Urinary bladder (tissue), 4 donors: ENCODE measurements around the gene NUDCD2. TPM values are rescaled to one million over a fixed set of nuclear protein-coding genes. Genes with fewer than 3 reads are reported as not detected.

Experiments
- DNase-seq: peaks from one replicate; pipeline ENCODE4 v3.0.0-alpha.2; 2015; ENCODE audit errors: extremely low spot score
- H3K27ac ChIP-seq: one replicate; pipeline ENCODE4 v1.5.1; 2013; ENCODE audit warnings: low read depth, mild to moderate bottlenecking, moderate library complexity
- H3K36me3 ChIP-seq: one replicate; pipeline ENCODE4 v1.6.1; 2013; ENCODE audit warnings: mild to moderate bottlenecking, moderate library complexity; ENCODE audit not compliant: insufficient read depth
- H3K4me1 ChIP-seq: one replicate; pipeline ENCODE4 v1.6.1; 2013; ENCODE audit warnings: mild to moderate bottlenecking, moderate library complexity; ENCODE audit not compliant: insufficient read depth
- H3K4me3 ChIP-seq: one replicate; pipeline ENCODE4 v1.5.1; 2013; ENCODE audit warnings: low read depth, low read length
- WGBS: extraction: QIAGEN DNeasy Blood & Tissue Kit; methylation state at CpG from one replicate; pipeline ENCODE4 v1.1.7; 2013; 5-methylcytosine and 5-hydroxymethylcytosine counted together
- polyA plus RNA-seq: library from polyadenylated mRNA; stranded (reverse); fragments of 200-250 nt; gene quantifications from one replicate; pipeline ENCODE4 v1.2.3, GENCODE V29; 2013
- total RNA-seq: library from RNA; depleted of rRNA; stranded (reverse); fragments of >200 nt; gene quantifications from one replicate; pipeline ENCODE4 v1.2.3, GENCODE V29; 2014
- donor health status: healthy with polysubstance abuse.
- donor health status: healthy.

The NUDCD2 gene
- 13.1 TPM for total RNA-seq
- 12.9 TPM for polyA plus RNA-seq

DNA sequence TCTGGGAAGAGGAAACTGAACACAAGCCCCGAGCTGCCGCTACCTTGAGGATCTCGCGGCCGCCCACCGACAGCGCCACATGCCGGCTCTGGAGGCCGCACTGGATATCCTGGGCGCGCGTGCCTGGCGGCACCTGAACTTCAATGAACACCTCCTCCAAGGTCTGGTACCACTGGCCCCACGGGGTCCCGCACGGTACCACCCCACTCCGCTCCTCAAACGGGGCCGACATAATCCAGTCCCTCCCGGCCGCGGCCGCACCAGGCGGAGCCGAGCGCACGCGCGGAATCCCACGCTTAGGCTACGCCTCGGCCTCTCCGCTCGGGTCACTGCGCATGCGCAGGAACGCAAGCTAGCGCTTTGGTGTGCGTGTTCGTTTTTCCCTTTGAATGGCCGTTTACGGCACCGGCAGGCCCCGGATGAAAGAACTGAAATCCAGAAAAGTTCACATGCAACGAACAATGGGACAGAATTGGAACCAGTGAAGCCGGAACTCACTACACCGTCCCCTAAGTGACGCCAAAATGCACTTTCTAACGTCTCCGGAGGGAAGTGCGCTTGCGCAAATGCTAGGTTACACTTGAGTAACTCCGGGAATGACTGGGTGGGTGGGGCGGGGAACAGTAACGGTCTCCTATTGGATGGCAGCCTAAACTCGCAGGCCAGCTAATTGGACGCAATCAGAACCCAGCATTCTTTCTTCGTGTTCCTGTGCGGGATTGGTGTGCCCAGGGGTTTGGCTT, at the start of gene NUDCD2:
Gene NUDCD2 (minus strand): TSS at position 284 of the 743 bp plus-strand sequence. CDS start 52 bp downstream, at position 232.
- H3K27ac ChIP-seq, result peak within 1 kb of the TSS; percentile 93
- H3K4me3 ChIP-seq, result peak within 1 kb of the TSS; percentile 57
- no peaks in the 10 kb centered on the region for H3K36me3 ChIP-seq
- under 1% methylated on average over 59 of the region's 59 CpGs for WGBS
- no peaks in the 10 kb centered on the region for H3K4me1 ChIP-seq
- DNase-seq, result peak; percentile 98

DNA sequence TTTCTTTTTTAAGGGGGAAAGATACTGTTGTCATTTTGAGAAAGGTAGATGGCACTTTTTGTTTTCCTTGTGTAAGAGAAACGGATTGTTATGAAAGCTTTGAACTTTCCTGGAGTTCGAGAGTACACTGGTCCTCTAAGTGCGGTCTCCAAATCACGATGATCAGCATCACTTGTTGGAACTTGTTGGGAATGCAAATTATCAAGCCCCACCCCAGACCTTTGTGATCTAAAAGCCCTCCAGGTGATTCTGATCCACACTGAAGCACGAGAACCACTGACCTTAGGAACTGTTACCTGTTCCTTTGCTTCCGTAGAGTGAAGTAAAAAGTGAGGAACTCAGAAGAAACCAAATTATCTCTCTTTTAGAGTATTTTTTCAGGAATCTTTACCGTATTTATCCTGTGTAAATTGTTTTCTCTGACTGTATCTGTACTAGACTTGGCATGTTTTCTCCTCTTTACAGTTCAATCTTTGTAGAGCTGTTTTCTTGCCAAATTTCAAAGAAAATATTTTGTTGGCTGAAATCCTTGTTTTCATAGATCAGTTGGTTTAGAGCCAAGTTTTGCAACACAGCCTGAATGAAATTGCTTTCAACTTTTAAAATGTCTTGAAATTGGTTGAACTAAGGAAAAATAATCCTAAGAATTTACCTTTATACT, 49.5 kb upstream of the NUDCD2 start:
- DNase-seq, result no peak
- Histone ChIP-seq H3K27ac (peak overlapping the region; percentile 78), H3K4me3 (no peak overlapping the region), H3K36me3 (peaks cover 3% of the 10 kb centered on the region), H3K4me1 (no peaks in the 10 kb centered on the region)
- WGBS, result 13% methylated on average over 7 of the region's 7 CpGs

DNA sequence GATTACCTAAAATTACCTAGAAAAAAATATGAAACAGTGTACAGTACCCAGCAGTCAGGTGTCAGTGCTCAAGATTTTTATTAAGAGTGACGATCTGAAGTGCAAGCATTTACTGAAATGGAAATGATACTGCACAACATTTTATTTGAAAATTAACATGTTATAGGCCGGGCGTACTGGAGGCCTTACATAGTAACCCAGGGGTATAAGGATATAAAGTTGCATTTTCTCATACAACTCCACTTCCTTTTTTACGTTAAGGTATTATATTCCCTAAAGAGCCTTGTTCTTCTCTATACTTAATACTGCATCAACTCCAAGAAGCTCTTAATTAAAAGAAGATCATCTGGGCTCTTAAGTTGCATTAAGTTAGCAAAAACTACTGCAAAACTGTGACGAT, 48.9 kb upstream of the NUDCD2 start:
- Histone ChIP-seq H3K4me1 (no peaks in the 10 kb centered on the region), H3K4me3 (no peak overlapping the region), H3K27ac (peak overlapping the region; percentile 50), H3K36me3 (peaks cover 3% of the 10 kb centered on the region)
- no peak for DNase-seq
- WGBS, result 32% methylated on average over 5 of the region's 5 CpGs

GRCh38 chr5:163506726-163507125, 46.8 kb upstream of the NUDCD2 start:
- Histone ChIP-seq H3K36me3 (no peaks in the 10 kb centered on the region), H3K4me3 (peak overlapping the region; percentile 80), H3K4me1 (no peaks in the 10 kb centered on the region), H3K27ac (peak overlapping the region; percentile 98)
- WGBS, result 4% methylated on average over 8 of the region's 8 CpGs
- DNase-seq, result no peak

GRCh38 chr5:163506095-163506457, 46.2 kb upstream of the NUDCD2 start:
- WGBS, result under 1% methylated on average over 9 of the region's 9 CpGs
- DNase-seq, result no peak
- Histone ChIP-seq H3K4me3 (peak overlapping the region; percentile 80), H3K27ac (peak overlapping the region; percentile 98), H3K36me3 (no peaks in the 10 kb centered on the region), H3K4me1 (no peaks in the 10 kb centered on the region)

DNA sequence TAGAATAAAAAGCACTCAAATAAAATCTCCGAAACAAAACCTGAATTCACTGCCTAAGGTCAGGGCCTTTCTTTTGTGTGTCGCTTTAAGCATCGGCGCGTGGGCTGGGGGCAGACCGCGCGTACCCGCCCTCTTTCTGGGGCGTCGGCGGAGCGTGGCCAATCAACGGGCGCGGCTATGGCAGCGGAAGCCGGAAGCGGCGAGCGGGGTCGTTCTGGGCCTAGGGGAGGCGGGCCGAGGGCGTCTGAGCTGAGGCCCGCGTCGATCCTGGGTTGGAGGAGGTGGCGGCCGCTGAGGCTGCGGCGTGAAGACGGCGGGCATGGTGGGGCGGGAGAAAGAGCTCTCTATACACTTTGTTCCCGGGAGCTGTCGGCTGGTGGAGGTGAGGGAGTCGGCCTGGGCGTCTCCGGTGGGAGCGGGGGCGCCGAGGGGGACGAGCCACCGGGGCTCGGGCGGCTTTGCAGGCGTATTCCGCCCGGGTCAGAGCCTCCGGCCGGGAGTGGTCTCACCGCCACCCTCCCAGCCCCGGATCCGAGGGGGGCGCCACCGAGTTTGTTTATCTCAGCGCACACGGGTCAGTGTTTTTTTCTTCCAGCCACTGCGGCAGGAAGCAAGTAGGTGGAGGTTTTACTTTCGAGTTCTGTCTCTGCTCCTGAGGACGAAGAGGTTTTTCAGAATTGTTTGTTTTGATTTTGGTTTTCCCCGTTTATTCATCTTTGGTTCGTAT, 45.6 kb upstream of the NUDCD2 start, which contains the start of gene MAT2B:
Gene MAT2B (plus strand): TSS at position 252 of the 727 bp plus-strand sequence. CDS start 68 bp downstream, at position 320.
- Histone ChIP-seq H3K36me3 (no peaks in the 10 kb centered on the region), H3K27ac (peak within 1 kb of the TSS; percentile 98), H3K4me3 (peak within 1 kb of the TSS; percentile 80), H3K4me1 (no peaks in the 10 kb centered on the region)
- DNase-seq, result peak; percentile 87
- WGBS, result under 1% methylated on average over 64 of the region's 64 CpGs

DNA sequence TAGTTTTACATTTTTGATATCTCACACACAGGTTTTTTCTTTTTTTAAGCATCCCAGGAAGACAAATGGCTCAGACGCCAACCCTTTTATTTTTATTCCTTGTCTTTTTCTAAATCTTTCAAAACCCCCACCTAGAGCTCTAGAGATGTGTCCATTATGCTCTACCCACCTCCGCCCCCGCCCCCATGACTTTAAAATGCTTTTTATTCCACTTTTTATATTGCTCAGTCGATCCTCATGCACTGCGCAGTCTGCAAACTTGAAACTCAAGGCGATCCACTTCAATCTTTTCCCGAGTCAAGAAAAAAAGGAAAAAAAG, 45.1 kb upstream of the NUDCD2 start:
- peak overlapping the region; percentile 80 for H3K4me3 ChIP-seq
- H3K4me1 ChIP-seq, result no peaks in the 10 kb centered on the region
- H3K36me3 ChIP-seq, result no peaks in the 10 kb centered on the region
- DNase-seq, result no peak
- peak overlapping the region; percentile 82 for H3K27ac ChIP-seq
- WGBS, result 1% methylated on average over 7 of the region's 7 CpGs

GRCh38 chr5:163504079-163504931, 44.4 kb upstream of the NUDCD2 start:
- H3K27ac ChIP-seq, result peak overlapping the region; percentile 82
- WGBS, result under 1% methylated on average over 27 of the region's 27 CpGs
- peak overlapping the region; percentile 80 for H3K4me3 ChIP-seq
- H3K4me1 ChIP-seq, result no peaks in the 10 kb centered on the region
- peak; percentile 46 for DNase-seq
- H3K36me3 ChIP-seq, result no peaks in the 10 kb centered on the region

GRCh38 chr5:163503106-163504078, 43.5 kb upstream of the NUDCD2 start:
- peak overlapping the region; percentile 80 for H3K4me3 ChIP-seq
- under 1% methylated on average over 17 of the region's 17 CpGs for WGBS
- no peaks in the 10 kb centered on the region for H3K36me3 ChIP-seq
- H3K27ac ChIP-seq, result peak overlapping the region; percentile 82
- DNase-seq, result peak; percentile 76
- no peaks in the 10 kb centered on the region for H3K4me1 ChIP-seq

GRCh38 chr5:163502521-163502920, 42.6 kb upstream of the NUDCD2 start:
- no peak for DNase-seq
- H3K36me3 ChIP-seq, result no peaks in the 10 kb centered on the region
- H3K27ac ChIP-seq, result no peak overlapping the region
- H3K4me1 ChIP-seq, result no peaks in the 10 kb centered on the region
- 38% methylated on average over 8 of the region's 8 CpGs for WGBS
- no peak overlapping the region for H3K4me3 ChIP-seq

DNA sequence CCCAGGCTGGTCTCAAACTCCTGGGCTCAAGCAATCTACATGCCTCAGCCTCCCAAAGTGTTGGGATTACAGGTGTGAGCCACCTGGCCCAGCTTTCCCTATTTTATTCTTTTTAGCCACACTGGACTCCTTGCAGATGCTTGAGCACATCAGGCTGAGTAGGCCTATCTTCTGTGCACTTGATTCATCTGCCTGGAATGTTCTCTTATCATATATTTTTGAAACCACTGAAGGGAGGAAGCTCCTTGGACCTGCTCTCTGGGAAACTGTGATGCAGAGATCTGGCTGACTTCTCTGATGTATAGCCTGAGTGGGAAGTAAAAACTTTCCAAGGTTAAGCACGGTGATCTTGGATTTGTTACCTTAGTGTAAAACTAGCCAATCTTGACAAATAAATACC, 39.0 kb upstream of the NUDCD2 start:
- Histone ChIP-seq H3K36me3 (no peaks in the 10 kb centered on the region), H3K4me3 (no peak overlapping the region), H3K4me1 (no peaks in the 10 kb centered on the region), H3K27ac (no peak overlapping the region)
- WGBS, result 84% methylated on average over 1 of the region's 1 CpG
- no peak for DNase-seq

DNA sequence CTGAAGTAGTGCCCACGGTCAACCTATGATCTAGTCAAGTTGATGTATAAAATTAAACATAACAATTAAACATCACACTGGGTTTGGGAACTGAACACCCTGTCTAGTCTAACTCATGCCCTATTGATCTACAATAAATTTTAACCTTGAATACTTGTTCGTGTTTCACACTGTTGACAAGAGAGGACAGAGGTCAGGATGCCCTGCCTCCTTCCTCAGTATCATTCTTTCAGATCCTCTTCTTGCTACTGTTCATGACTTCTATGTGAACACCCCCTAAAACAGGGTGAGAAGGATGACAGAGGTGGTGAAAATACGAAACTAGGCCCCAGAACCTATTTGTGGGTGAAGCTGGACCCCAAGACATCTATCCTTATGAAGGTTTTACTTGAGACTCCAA, 37.4 kb upstream of the NUDCD2 start:
- no peak overlapping the region for H3K4me3 ChIP-seq
- no peak for DNase-seq
- H3K27ac ChIP-seq, result no peak overlapping the region
- H3K36me3 ChIP-seq, result no peaks in the 10 kb centered on the region
- H3K4me1 ChIP-seq, result no peaks in the 10 kb centered on the region
- WGBS, result 88% methylated on average over 3 of the region's 3 CpGs
